CD4-positive, alpha-beta T cell (primary cell): ENCODE measurements around the gene C8G. TPM values are rescaled to one million over a fixed set of nuclear protein-coding genes. Genes with fewer than 3 reads are reported as not detected.

ENCODE experiments used
- ATAC-seq: fragments of 200-7000 bp; cut with Tn5 transposase; one replicate; pipeline ENCODE4 v1.10.0; 2022; ENCODE audit warnings: mild to moderate bottlenecking; ENCODE audit not compliant: poor library complexity
- CTCF ChIA-PET: fragments of 350-600 bp; sonication (Branson Sonifier 250); formaldehyde crosslinking; loops from one replicate; lab custom pipeline; 2021; ENCODE audit warnings: antibody characterized with exemption, inconsistent platforms; lab: Charles Lee
- POLR2A ChIA-PET: fragments of 350-600 bp; sonication (Branson Sonifier 250); formaldehyde crosslinking; loops from one replicate; lab custom pipeline; 2021; ENCODE audit warnings: antibody characterized with exemption, inconsistent platforms; lab: Charles Lee
- DNase-seq, 14 experiments: peaks; one replicate each; pipeline ENCODE4 v3.0.0-alpha.2; 2013 to 2020; ENCODE audit warnings: mixed read lengths in 2 of 14
- H3K27ac ChIP-seq, 2 donors: one replicate each; pipeline versions ENCODE4 v1.5.1 to v1.7.0; 2013; ENCODE audit warnings: low read length in 2 of 2, low read depth in 1 of 2, mild to moderate bottlenecking in 1 of 2
- H3K27me3 ChIP-seq, 2 experiments: 1 replicate in 1 of 2; 2 replicates in 1 of 2; pipeline versions ENCODE4 v1.6.1 to v1.7.0; 2013; ENCODE audit warnings: low read length in 2 of 2, control low read depth in 1 of 2, mild to moderate bottlenecking in 1 of 2, moderate library complexity in 1 of 2; ENCODE audit not compliant: insufficient read depth in 2 of 2, control insufficient read depth in 1 of 2
- H3K36me3 ChIP-seq: one replicate; pipeline ENCODE4 v1.6.1; 2013; ENCODE audit warnings: low read length, control low read depth; ENCODE audit not compliant: insufficient read depth
- H3K4me1 ChIP-seq: one replicate; pipeline ENCODE4 v1.6.1; 2013; ENCODE audit warnings: low read length, control low read depth; ENCODE audit not compliant: insufficient read depth
- H3K4me3 ChIP-seq: one replicate; pipeline ENCODE4 v1.5.1; 2013; ENCODE audit warnings: mild to moderate bottlenecking, low read length, moderate library complexity
- H3K9me3 ChIP-seq, 2 experiments: 1 replicate in 1 of 2; 2 replicates in 1 of 2; pipeline versions ENCODE4 v1.6.1 to v1.7.0; 2013; ENCODE audit warnings: low read length in 2 of 2, mild to moderate bottlenecking in 2 of 2, control low read depth in 1 of 2, moderate library complexity in 1 of 2; ENCODE audit not compliant: control insufficient read depth in 1 of 2, insufficient read depth in 1 of 2
- H3K27ac Mint-ChIP-seq: one replicate; pipeline ENCODE4 v1.8.0; 2020; ENCODE audit warnings: mixed read lengths
- H3K27me3 Mint-ChIP-seq: one replicate; pipeline ENCODE4 v1.8.0; 2021; ENCODE audit warnings: mixed read lengths
- H3K36me3 Mint-ChIP-seq: one replicate; pipeline ENCODE4 v1.8.0; 2021; ENCODE audit warnings: low read depth, mixed read lengths
- H3K4me1 Mint-ChIP-seq: one replicate; pipeline ENCODE4 v1.8.0; 2021; ENCODE audit warnings: low read depth, mixed read lengths
- H3K4me3 Mint-ChIP-seq: one replicate; pipeline ENCODE4 v1.8.0; 2020; ENCODE audit warnings: mild to moderate bottlenecking, mixed read lengths
- H3K9me3 Mint-ChIP-seq: one replicate; pipeline ENCODE4 v1.8.0; 2020; ENCODE audit warnings: mixed read lengths
- CTCF ChIP-seq: fragments of 200-600 bp; IDR thresholded peaks from one replicate; pipeline ENCODE4 v1.8.0; 2022; ENCODE audit warnings: antibody characterized with exemption, mild to moderate bottlenecking
- intact Hi-C, 2 experiments: fragments of 100-400 bp; cut with DNase I in 1 of 2; cut with micrococcal nuclease in 1 of 2; formaldehyde crosslinking; loops; one replicate each; pipeline versions ENCODE4 v1.15.1 to v1.9.0; 2023 to 2025; cut with DNase I, micrococcal nuclease
- total RNA-seq, 174 experiments: library from RNA in 2 of 174; stranded (reverse) in 2 of 174; gene quantifications; one replicate each; pipeline ENCODE4 v1.2.3 and lab custom pipeline; 2021 to 2026

Gene C8G
- total RNA-seq, 2 experiments from 2014 or later: not detected

GRCh38 chr9:136972743-136973142 lies 27.7 kb downstream of the C8G start:
- TF ChIP-seq CTCF: no peak
- DNase-seq (no peak), ATAC-seq (no peak)
- Histone ChIP-seq H3K36me3 (no peaks in the 10 kb centered on the region), H3K4me1 (peaks cover 52% of the 10 kb centered on the region), H3K4me3 (no peak overlapping the region), H3K27ac (no peak overlapping the region), H3K9me3 (no peaks in the 10 kb centered on the region), H3K27me3 (no peaks in the 10 kb centered on the region)
- Mint-ChIP-seq H3K36me3 (no peaks in the 10 kb centered on the region), H3K4me3 (no peak overlapping the region), H3K27me3 (no peaks in the 10 kb centered on the region), H3K4me1 (peaks cover 20% of the 10 kb centered on the region), H3K9me3 (no peaks in the 10 kb centered on the region), H3K27ac (no peak overlapping the region)
- CTCF ChIA-PET: no interaction called here
- POLR2A ChIA-PET: no interaction called here
- intact Hi-C loops: no loop called here

- H3K27me3 Mint-ChIP-seq: no peaks in the 10 kb centered on the region
- no peak overlapping the region for H3K4me3 Mint-ChIP-seq
- no peak overlapping the region for H3K27ac Mint-ChIP-seq
- intact Hi-C loops: no loop called here
- H3K27me3 ChIP-seq: no peaks in the 10 kb centered on the region
- CTCF ChIA-PET: no interaction called here
- POLR2A ChIA-PET: interaction anchor here (1.3 to 2.9 kb wide), 4 partner anchors 14 to 167 kb away, joined by 3 to 12 read pairs (median 8); partner anchors contain the start of genes PAXX and RABL6
- no peaks in the 10 kb centered on the region for H3K36me3 ChIP-seq
- peaks cover 0 to 3% of the 10 kb centered on the region in 2 experiments for H3K9me3 ChIP-seq
- no peaks in the 10 kb centered on the region for H3K36me3 Mint-ChIP-seq
- no peaks in the 10 kb centered on the region for H3K9me3 Mint-ChIP-seq
- no peak for TF ChIP-seq CTCF
- no peak overlapping the region for H3K4me3 ChIP-seq
- H3K4me1 ChIP-seq: peaks cover 59% of the 10 kb centered on the region
- DNase-seq (no peak), ATAC-seq (no peak)
- H3K4me1 Mint-ChIP-seq: peaks cover 20% of the 10 kb centered on the region
- H3K27ac ChIP-seq: no peak overlapping the region
Measured at GRCh38 chr9:136973618-136974617, 28.9 kb downstream of the C8G start.

- Histone ChIP-seq H3K27ac (peak overlapping the region in 1 of 2 donors; percentile 4), H3K27me3 (no peaks in the 10 kb centered on the region), H3K36me3 (no peaks in the 10 kb centered on the region), H3K9me3 (peaks cover 0 to 9% of the 10 kb centered on the region in 2 experiments), H3K4me3 (peak overlapping the region; percentile 40), H3K4me1 (peaks cover 65% of the 10 kb centered on the region)
- ChIA-PET CTCF (interaction anchor here (0.5 to 1.4 kb wide), 3 partner anchors 31 to 182 kb away, joined by 3 to 4 read pairs (median 3); partner anchors contain the start of gene FBXW5), POLR2A (interaction anchor here (1.2 to 2.9 kb wide), 4 partner anchors 15 to 168 kb away, joined by 4 to 12 read pairs (median 8); partner anchors contain the start of genes PAXX and RABL6)
- Mint-ChIP-seq H3K27me3 (no peaks in the 10 kb centered on the region), H3K27ac (peak overlapping the region; percentile 9), H3K4me3 (peak overlapping the region; percentile 54), H3K36me3 (no peaks in the 10 kb centered on the region), H3K4me1 (peaks cover 20% of the 10 kb centered on the region), H3K9me3 (no peaks in the 10 kb centered on the region)
- no peak for ATAC-seq
- intact Hi-C loops: no loop called here
- peak in 2 of 14 experiments; percentile 48 to 53 for DNase-seq
- no peak for TF ChIP-seq CTCF
Measured at GRCh38 chr9:136974817-136975535, 29.9 kb downstream of the C8G start.
